K562 (cell line): ENCODE data around the gene PODNL1. TPM values are rescaled to one million over a fixed set of nuclear protein-coding genes. Genes with fewer than 3 reads are reported as not detected.

Source experiments
- ADNP ChIP-seq: fragments of 200-800 bp; sonication (Bioruptor generic); IDR thresholded peaks from 2 replicates; pipeline ENCODE4 v1.6.1; 2016; ENCODE audit warnings: missing genetic modification characterization, missing compliant biosample characterization
- BCOR ChIP-seq: fragments of 450-650 bp; IDR thresholded peaks from 2 replicates; pipeline ENCODE4 v1.6.1; 2016
- CBX1 ChIP-seq: sonication (generic); IDR thresholded peaks from 2 replicates; pipeline ENCODE4 v1.6.1; 2016; ENCODE audit warnings: antibody characterized with exemption, low read depth, mild to moderate bottlenecking
- FOXP1 ChIP-seq: sonication (generic); formaldehyde crosslinking; IDR thresholded peaks from 2 replicates; pipeline ENCODE4 v1.8.0; 2022; ENCODE audit warnings: mild to moderate bottlenecking, missing genetic modification reagents
- HDGF ChIP-seq: fragments of 450-650 bp; IDR thresholded peaks from 2 replicates; pipeline ENCODE4 v1.6.1; 2016
- MCM5 ChIP-seq: fragments of 450-650 bp; IDR thresholded peaks from 2 replicates; pipeline ENCODE4 v1.6.1; 2016; ENCODE audit warnings: low read depth
- MYNN ChIP-seq, 2 experiments: sonication (generic); formaldehyde crosslinking in 1 of 2; IDR thresholded peaks; 2 replicates each; pipeline versions ENCODE4 v1.5.0 to v1.6.1; 2016 to 2020; ENCODE audit warnings: antibody characterized with exemption in 1 of 2, missing genetic modification reagents in 1 of 2
- NBN ChIP-seq: fragments of 450-650 bp; IDR thresholded peaks from 2 replicates; pipeline ENCODE4 v1.6.1; 2016; ENCODE audit warnings: low read depth, mild to moderate bottlenecking
- POLR2AphosphoS5 ChIP-seq: IDR thresholded peaks from 2 replicates; pipeline ENCODE4 v1.6.1; 2011; ENCODE audit warnings: mild to moderate bottlenecking, low read depth, low read length, moderate library complexity; ENCODE audit not compliant: control insufficient read depth, insufficient read depth
- PTBP1 ChIP-seq: fragments of 200-400 bp; formaldehyde crosslinking; IDR thresholded peaks from 2 replicates; pipeline ENCODE4 v1.6.1; 2017; ENCODE audit warnings: low read depth, low read length
- RBFOX2 ChIP-seq: fragments of 200-400 bp; formaldehyde crosslinking; IDR thresholded peaks from 2 replicates; pipeline ENCODE4 v1.6.1; 2017; ENCODE audit warnings: low read depth, mild to moderate bottlenecking, low read length, moderate library complexity
- SMARCA5 ChIP-seq: fragments of 450-650 bp; IDR thresholded peaks from 2 replicates; pipeline ENCODE4 v1.6.1; 2016
- SNIP1 ChIP-seq: fragments of 450-650 bp; IDR thresholded peaks from 2 replicates; pipeline ENCODE4 v1.7.1; 2017; ENCODE audit warnings: low read depth, mild to moderate bottlenecking
- TRIM24 ChIP-seq, 2 experiments: fragments of 450-650 bp; IDR thresholded peaks; 2 replicates each; pipeline ENCODE4 v1.6.1; 2016
- ZNF696 ChIP-seq: fragments of 250-450 bp; sonication (Bioruptor Pico); conservative IDR thresholded peaks from 2 replicates; pipeline ENCODE4 v1.4.0; 2020; ENCODE audit warnings: mild to moderate bottlenecking, moderate library complexity
- polyA plus RNA-seq, 8 experiments: library from polyadenylated mRNA; depleted of rRNA in 4 of 8; stranded (reverse) in 5 of 8; unstranded in 3 of 8; fragments of >200 nt; fragmentation: Nextera tagmentation in 2 of 8; fragmentation: Illumina TruSeq in 1 of 8; extraction: Ambion mirVana in 2 of 8; extraction: Trizol in 1 of 8; gene quantifications; 2 replicates each; pipeline versions ENCODE4 v1.2.1 to v1.2.3, GENCODE V29; 2011 to 2014; ENCODE audit warnings: inconsistent platforms in 1 of 8, missing spikeins in 1 of 8
- total RNA-seq, 7 experiments: library from RNA; depleted of rRNA in 6 of 7; stranded (reverse); fragments of >200 nt in 6 of 7; fragmentation: Illumina TruSeq in 2 of 7; extraction: Trizol in 2 of 7; gene quantifications; 2 replicates each; pipeline versions ENCODE4 v1.2.1 to v1.2.3, GENCODE V29; 2011 to 2021; ENCODE audit warnings: low replicate concordance in 1 of 7
- TF ChIP-seq, protein P1 (sequence below): fragments of 250-450 bp; sonication (Bioruptor Pico); IDR thresholded peaks from 2 replicates; pipeline ENCODE4 v1.5.0; 2021; ENCODE audit warnings: mild to moderate bottlenecking, moderate library complexity
- TF ChIP-seq, protein P2 (sequence below): fragments of 250-450 bp; sonication (Bioruptor Pico); IDR thresholded peaks from 2 replicates; pipeline ENCODE4 v1.8.0; 2022; ENCODE audit warnings: inconsistent platforms
- TF ChIP-seq, protein P3 (sequence below): sonication (generic); formaldehyde crosslinking; IDR thresholded peaks from 2 replicates; pipeline ENCODE4 v1.8.1; 2023; ENCODE audit warnings: mild to moderate bottlenecking, missing genetic modification reagents
- TF ChIP-seq, protein P4 (sequence below): fragments of 450-650 bp; IDR thresholded peaks from 2 replicates; pipeline ENCODE4 v1.6.1; 2016

PODNL1 gene
- total and polyA plus RNA-seq, 9 of the 15 experiments (the other 6 are each of a cell fraction or from before 2014, with no cell fraction given) = 0.18 to 0.47 (median 0.23) TPM; not detected in 3

DNA sequence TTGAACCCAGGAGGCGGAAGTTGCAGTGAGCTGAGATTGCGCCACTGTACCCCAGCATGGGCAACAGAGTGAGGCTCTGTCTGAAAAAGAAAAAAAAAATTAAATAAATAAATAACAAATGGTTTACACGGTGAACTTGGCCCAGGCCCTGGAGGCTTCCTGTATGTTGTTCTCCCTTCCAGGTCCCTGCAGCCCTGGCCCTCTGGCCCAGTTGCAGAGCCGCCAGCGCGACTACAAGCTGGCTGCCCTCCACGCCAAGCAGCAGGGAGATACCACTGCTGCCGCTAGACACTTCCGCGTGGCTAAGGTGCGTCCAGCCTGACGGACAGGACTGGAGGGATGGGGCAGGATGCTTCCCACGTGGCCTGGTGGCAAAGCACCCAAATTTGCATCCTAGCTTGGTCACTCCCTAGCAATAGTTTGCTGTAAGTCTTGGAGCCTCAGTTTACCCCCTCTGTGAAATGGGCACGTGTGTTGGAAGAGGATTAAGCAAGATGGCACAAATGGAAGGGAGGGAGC, 20.3 kb downstream of the PODNL1 start (continued):
- TF ChIP-seq MYNN (IDR thresholded peaks at IDR 0.05) (no peak), MYNN (CRISPR knock-in tag; IDR thresholded peaks at IDR 0.05) (no peak), FOXP1 (CRISPR knock-in tag) (no peak), PTBP1 (peak; percentile 66; the same call in 1 of the 2 replicates), MCM5 (no peak), NBN (no peak), ADNP (tag) (peak; percentile 83), HDGF (no peak), ZNF696 (no peak), SMARCA5 (peak; percentile 55; the same call in 1 of the 2 replicates), TRIM24 (IDR thresholded peaks at IDR 0.05) (no peak), RBFOX2 (0 out of 2 replicates have a peak, but pooled peaks have one; percentile 3), POLR2AphosphoS5 (no peak), CBX1 (peak; percentile 88; the same call in 1 of the 2 replicates), BCOR (peak; percentile 97), SNIP1 (no peak)
- TF ChIP-seq, protein P1, sequence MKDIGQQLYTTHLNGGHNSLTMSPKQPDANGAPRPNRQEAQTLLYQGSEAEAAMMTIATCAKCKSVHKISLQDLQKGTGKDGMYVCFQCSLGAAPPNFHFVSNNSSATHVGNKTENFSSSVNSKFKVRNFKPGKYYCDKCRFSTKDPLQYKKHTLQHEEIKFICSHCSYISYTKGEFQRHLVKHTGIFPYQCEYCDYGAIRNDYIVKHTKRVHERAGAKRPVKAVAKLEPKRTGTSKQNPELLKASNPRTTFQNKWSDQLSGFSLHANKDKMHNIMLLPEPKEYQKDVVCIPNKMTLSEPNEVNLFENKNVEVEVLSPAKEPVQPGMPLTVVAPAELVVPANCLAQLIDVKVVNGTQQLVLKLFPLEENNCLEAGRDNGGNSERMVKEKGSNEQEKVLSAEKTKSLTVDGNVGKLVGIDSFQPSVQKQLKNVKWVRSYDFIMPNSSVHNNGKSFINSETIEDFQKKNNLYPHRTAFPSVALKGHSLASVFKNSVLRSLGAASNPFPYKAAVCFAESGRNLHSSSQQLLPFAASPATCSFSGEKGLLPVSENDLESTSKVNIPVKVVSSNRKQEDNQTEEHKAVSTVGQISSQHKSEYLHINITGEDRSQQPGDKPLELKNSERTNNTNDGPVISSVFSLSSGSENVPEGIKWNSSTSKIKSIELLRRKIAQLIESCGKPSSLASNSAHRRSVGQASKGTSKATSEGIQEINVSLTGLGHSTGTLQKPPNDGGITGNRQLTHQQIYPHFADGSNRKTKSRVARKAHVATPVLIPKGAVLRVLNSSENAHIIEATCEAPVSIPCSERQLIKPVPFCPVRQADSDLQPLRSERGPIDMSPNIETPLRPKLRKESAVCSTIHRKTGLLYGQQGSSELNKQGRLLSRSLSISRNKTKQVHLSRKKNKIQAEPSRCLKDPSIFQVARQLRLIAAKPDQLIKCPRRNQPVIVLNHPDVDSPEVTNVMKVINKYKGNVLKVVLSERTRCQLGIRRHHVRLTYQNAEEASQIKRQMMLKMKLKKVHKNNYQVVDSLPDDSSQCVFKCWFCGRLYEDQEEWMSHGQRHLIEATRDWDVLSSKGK (CRISPR knock-in tag) = no peak
- TF ChIP-seq, protein P2, sequence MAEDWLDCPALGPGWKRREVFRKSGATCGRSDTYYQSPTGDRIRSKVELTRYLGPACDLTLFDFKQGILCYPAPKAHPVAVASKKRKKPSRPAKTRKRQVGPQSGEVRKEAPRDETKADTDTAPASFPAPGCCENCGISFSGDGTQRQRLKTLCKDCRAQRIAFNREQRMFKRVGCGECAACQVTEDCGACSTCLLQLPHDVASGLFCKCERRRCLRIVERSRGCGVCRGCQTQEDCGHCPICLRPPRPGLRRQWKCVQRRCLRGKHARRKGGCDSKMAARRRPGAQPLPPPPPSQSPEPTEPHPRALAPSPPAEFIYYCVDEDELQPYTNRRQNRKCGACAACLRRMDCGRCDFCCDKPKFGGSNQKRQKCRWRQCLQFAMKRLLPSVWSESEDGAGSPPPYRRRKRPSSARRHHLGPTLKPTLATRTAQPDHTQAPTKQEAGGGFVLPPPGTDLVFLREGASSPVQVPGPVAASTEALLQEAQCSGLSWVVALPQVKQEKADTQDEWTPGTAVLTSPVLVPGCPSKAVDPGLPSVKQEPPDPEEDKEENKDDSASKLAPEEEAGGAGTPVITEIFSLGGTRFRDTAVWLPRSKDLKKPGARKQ (CRISPR knock-in tag) = no peak
- TF ChIP-seq, protein P3, sequence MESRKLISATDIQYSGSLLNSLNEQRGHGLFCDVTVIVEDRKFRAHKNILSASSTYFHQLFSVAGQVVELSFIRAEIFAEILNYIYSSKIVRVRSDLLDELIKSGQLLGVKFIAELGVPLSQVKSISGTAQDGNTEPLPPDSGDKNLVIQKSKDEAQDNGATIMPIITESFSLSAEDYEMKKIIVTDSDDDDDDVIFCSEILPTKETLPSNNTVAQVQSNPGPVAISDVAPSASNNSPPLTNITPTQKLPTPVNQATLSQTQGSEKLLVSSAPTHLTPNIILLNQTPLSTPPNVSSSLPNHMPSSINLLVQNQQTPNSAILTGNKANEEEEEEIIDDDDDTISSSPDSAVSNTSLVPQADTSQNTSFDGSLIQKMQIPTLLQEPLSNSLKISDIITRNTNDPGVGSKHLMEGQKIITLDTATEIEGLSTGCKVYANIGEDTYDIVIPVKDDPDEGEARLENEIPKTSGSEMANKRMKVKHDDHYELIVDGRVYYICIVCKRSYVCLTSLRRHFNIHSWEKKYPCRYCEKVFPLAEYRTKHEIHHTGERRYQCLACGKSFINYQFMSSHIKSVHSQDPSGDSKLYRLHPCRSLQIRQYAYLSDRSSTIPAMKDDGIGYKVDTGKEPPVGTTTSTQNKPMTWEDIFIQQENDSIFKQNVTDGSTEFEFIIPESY = peak; percentile 73
- TF ChIP-seq, protein P4, sequence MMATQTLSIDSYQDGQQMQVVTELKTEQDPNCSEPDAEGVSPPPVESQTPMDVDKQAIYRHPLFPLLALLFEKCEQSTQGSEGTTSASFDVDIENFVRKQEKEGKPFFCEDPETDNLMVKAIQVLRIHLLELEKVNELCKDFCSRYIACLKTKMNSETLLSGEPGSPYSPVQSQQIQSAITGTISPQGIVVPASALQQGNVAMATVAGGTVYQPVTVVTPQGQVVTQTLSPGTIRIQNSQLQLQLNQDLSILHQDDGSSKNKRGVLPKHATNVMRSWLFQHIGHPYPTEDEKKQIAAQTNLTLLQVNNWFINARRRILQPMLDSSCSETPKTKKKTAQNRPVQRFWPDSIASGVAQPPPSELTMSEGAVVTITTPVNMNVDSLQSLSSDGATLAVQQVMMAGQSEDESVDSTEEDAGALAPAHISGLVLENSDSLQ = no peak
- TF ChIP-seq, all 486 proteins: peak for 12
